Fibroblast of lung (primary cell): ENCODE results near the gene HOXC9. TPM values are rescaled to one million over a fixed set of nuclear protein-coding genes. Genes with fewer than 3 reads are reported as not detected.

Experiments
- DNase-seq, 2 donors: peaks; one replicate each; pipeline versions ENCODE4 v3.0.0 to v3.0.0-alpha.2; 2010; ENCODE audit warnings: low read depth in 2 of 2
- H2AFZ ChIP-seq: 2 replicates; pipeline ENCODE4 v1.5.1; 2012; ENCODE audit warnings: low read length, control low read depth, inconsistent platforms
- H3K27ac ChIP-seq: 2 replicates; pipeline ENCODE4 v1.5.1; 2011; ENCODE audit warnings: low read length, control low read depth; ENCODE audit not compliant: insufficient read depth
- H3K27me3 ChIP-seq: 2 replicates; pipeline ENCODE4 v1.5.1; 2011; ENCODE audit warnings: mild to moderate bottlenecking, low read length; ENCODE audit not compliant: control insufficient read depth, insufficient read depth
- H3K36me3 ChIP-seq: 2 replicates; pipeline ENCODE4 v1.5.1; 2011; ENCODE audit warnings: low read length; ENCODE audit not compliant: control insufficient read depth, insufficient read depth
- H3K4me1 ChIP-seq: 2 replicates; pipeline ENCODE4 v1.5.1; 2011; ENCODE audit warnings: low read length; ENCODE audit not compliant: control insufficient read depth, insufficient read depth; ENCODE audit errors: extremely low read depth
- H3K4me2 ChIP-seq: 2 replicates; pipeline ENCODE4 v1.5.1; 2011; ENCODE audit warnings: low read length, control low read depth; ENCODE audit not compliant: insufficient read depth; ENCODE audit errors: extremely low read depth
- H3K4me3 ChIP-seq, 4 experiments: fragments of 200-600 bp in 1 of 4; sonication (generic) in 1 of 4; replicated peaks in 1 of 4; 2 replicates each; pipeline ENCODE4 v1.5.1; 2011 to 2016; ENCODE audit warnings: low read length in 4 of 4, low read depth in 3 of 4, mild to moderate bottlenecking in 3 of 4, control low read depth in 2 of 4, inconsistent platforms in 1 of 4, mixed read lengths in 1 of 4; ENCODE audit not compliant: insufficient read depth in 1 of 4; ENCODE audit errors: control extremely low read depth in 1 of 4
- H3K79me2 ChIP-seq: 2 replicates; pipeline ENCODE4 v1.5.1; 2012; ENCODE audit warnings: mild to moderate bottlenecking, low read length, inconsistent platforms; ENCODE audit not compliant: control insufficient read depth, insufficient read depth
- H3K9ac ChIP-seq: 2 replicates; pipeline ENCODE4 v1.5.1; 2011; ENCODE audit warnings: mild to moderate bottlenecking, low read length, control low read depth; ENCODE audit not compliant: insufficient read depth
- H3K9me3 ChIP-seq: 2 replicates; pipeline ENCODE4 v1.5.1; 2012; ENCODE audit warnings: low read depth, low read length; ENCODE audit not compliant: control insufficient read depth, insufficient read depth
- H4K20me1 ChIP-seq: 2 replicates; pipeline ENCODE4 v1.5.1; 2011; ENCODE audit warnings: low read length; ENCODE audit not compliant: control insufficient read depth, insufficient read depth; ENCODE audit errors: extremely low read depth
- CTCF ChIP-seq, 2 donors: IDR thresholded peaks in 1 of 2; conservative IDR thresholded peaks in 1 of 2; 1 replicate in 1 of 2; 2 replicates in 1 of 2; pipeline ENCODE4 v1.5.1; 2011 to 2012; ENCODE audit warnings: low read length in 2 of 2, control low read depth in 1 of 2, inconsistent platforms in 1 of 2, low read depth in 1 of 2, mild to moderate bottlenecking in 1 of 2
- EZH2 ChIP-seq: IDR thresholded peaks from 2 replicates; pipeline ENCODE4 v1.5.1; 2012; ENCODE audit warnings: low read length, control low read depth, mild to moderate bottlenecking; ENCODE audit errors: missing control alignments
- polyA plus RNA-seq, 2 donors: library from polyadenylated mRNA; depleted of rRNA in 1 of 2; stranded (reverse) in 1 of 2; unstranded in 1 of 2; fragments of >200 nt; gene quantifications; 2 replicates each; pipeline ENCODE4 v1.2.1, GENCODE V29; 2011 to 2012; ENCODE audit warnings: missing spikeins in 1 of 2
- total RNA-seq: library from RNA; depleted of rRNA; stranded (reverse); fragments of >200 nt; gene quantifications from 2 replicates; pipeline ENCODE4 v1.2.1, GENCODE V29; 2014

HOXC9 gene
- total and polyA plus RNA-seq, 2 donors (not counting 1 experiment from before 2014, with no cell fraction given), result 0.24 TPM; not detected in 1

DNA sequence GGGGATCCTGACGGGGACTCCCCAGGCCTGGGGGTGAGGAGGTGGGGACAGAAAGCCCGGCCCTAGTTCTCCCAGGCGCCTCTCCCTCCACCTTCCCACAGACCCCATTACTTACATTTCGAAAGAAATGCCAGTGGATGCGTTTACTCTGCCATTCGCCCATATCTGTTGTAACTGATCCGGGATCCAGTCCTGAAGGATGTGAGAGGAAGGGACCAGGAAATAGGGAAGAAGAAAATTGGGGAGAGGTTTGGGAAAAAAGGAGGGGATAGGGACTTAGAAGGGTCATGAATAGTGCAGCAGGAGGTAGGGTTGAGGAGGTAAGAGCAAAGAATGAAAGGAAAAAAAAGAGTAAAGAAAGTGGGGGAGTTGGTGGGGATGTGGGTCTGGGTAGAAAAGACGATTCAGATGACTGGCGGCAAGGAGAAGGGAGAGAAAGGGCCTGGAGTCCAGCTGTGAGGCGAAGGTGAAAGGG, 44.1 kb upstream of the HOXC9 start:
- Histone ChIP-seq H3K27me3 (peaks cover 96% of the 10 kb centered on the region), H3K4me3 (no peak overlapping the region)
- no peak for DNase-seq

DNA sequence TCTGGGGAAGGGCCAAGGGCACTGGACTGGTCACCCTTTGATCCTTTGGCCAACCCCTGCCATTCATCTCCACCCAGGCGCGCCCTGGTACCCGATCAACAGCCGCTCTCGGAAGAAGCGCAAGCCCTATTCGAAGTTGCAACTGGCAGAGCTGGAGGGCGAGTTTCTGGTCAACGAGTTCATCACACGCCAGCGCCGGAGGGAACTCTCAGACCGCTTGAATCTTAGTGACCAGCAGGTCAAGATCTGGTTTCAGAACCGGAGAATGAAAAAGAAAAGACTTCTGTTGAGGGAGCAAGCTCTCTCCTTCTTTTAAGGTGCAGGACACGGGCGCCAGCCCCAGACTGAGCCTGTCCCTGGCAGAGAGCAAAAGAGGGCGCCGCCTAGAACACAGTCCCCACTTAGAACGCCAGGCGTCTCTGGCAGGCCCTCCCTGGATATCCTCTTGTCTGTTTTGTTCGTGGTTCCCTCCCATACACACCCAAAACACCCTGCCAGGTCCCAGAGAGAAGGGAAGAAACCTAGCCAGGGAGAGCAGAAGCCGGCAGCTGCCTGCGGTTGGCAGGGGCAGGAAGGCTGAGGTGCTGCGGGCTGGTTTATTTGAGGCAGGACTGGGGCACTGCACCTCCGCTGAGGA, 43.6 kb upstream of the HOXC9 start:
- Histone ChIP-seq H4K20me1 (no peaks in the 10 kb centered on the region), H3K9ac (no peak overlapping the region), H3K4me2 (no peak overlapping the region), H3K4me3 (no peak overlapping the region), H3K27ac (no peak overlapping the region), H3K79me2 (no peaks in the 10 kb centered on the region), H3K36me3 (no peaks in the 10 kb centered on the region), H3K27me3 (peaks cover 96% of the 10 kb centered on the region), H3K4me1 (no peaks in the 10 kb centered on the region), H3K9me3 (no peaks in the 10 kb centered on the region), H2AFZ (no peak overlapping the region)
- TF ChIP-seq EZH2 (no peak), CTCF (conservative IDR thresholded peaks at IDR 0.05 in 1 of 2, IDR thresholded peaks at IDR 0.05 in 1 of 2; ENCODE audit: low read depth in 1 of 2, low read length in 2 of 2) (no peak)
- DNase-seq, result no peak

More for the DNA sequence above, 44.1 kb upstream of the HOXC9 start:
- Histone ChIP-seq H3K27ac (no peak overlapping the region), H3K9me3 (no peaks in the 10 kb centered on the region), H3K79me2 (no peaks in the 10 kb centered on the region), H3K36me3 (no peaks in the 10 kb centered on the region), H3K4me2 (no peak overlapping the region), H3K4me1 (no peaks in the 10 kb centered on the region), H4K20me1 (no peaks in the 10 kb centered on the region), H2AFZ (no peak overlapping the region), H3K9ac (no peak overlapping the region)
- peak; percentile 82 for TF ChIP-seq EZH2
- TF ChIP-seq CTCF (conservative IDR thresholded peaks at IDR 0.05 in 1 of 2, IDR thresholded peaks at IDR 0.05 in 1 of 2; ENCODE audit: low read depth in 1 of 2, low read length in 2 of 2), result no peak

GRCh38 chr12:53956914-53957536, 42.9 kb upstream of the HOXC9 start:
- H3K4me2 ChIP-seq, result no peak overlapping the region
- no peak overlapping the region for H3K4me3 ChIP-seq
- H3K4me1 ChIP-seq, result no peaks in the 10 kb centered on the region
- no peaks in the 10 kb centered on the region for H3K9me3 ChIP-seq
- H3K27me3 ChIP-seq, result peaks cover 96% of the 10 kb centered on the region
- no peaks in the 10 kb centered on the region for H3K36me3 ChIP-seq
- no peaks in the 10 kb centered on the region for H3K79me2 ChIP-seq
- no peaks in the 10 kb centered on the region for H4K20me1 ChIP-seq
- no peak overlapping the region for H2AFZ ChIP-seq
- H3K9ac ChIP-seq, result no peak overlapping the region
- no peak for DNase-seq
- TF ChIP-seq CTCF (conservative IDR thresholded peaks at IDR 0.05 in 1 of 2, IDR thresholded peaks at IDR 0.05 in 1 of 2; ENCODE audit: low read depth in 1 of 2, low read length in 2 of 2), result no peak
- peak; percentile 50 for TF ChIP-seq EZH2
- no peak overlapping the region for H3K27ac ChIP-seq
